ENCODE data around the gene SIK2. TPM values are rescaled to one million over a fixed set of nuclear protein-coding genes. Genes with fewer than 3 reads are reported as not detected.

Gene SIK2
- total and polyA plus RNA-seq, 9 of the 15 experiments (the other 6 are each of a cell fraction or from before 2014, with no cell fraction given) = 0.74 to 11.6 (median 3.8) TPM

DNA sequence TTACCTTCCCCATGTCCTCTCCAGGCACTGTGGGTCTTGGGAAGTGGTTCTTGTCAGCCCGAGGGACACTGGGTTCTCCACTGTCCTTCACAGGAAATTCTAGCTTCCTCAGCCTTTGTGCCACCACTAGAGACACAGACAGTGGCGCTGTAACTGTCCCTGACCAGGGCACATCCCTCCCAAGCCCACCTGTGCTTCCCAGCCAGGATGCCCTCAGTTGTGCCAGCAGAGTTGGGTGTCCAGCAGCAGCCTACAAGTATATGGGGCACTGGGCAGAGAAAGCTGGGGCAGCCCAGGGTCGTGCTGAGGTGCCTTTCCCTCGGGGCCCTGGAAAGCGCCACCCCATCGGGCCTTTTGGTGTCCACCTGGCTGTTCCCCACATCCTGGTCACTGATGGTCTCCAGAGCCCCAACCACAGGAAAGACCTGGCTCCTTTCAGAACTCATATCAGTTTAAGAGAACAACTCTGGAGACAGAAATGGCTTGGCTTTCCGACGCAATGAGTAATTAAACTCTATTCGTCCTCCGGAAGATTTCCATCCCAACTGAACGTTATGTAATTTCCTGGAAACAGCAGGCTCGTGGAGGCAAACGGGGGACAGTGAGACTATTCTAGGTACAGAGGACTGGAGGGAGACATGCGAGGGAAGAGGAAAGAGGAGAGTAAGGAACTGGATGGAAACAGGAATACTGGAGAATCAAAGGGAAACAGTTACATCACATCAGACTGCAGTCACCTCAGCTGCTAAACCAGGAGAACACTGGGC is 135.4 kb downstream of the SIK2 start:
- Histone ChIP-seq H3K4me1 (replicated peaks in 1 of 2; ENCODE audit: control insufficient read depth in 2 of 2, insufficient read depth in 2 of 2, low read length in 2 of 2) (peaks cover 0 to 8% of the 10 kb centered on the region in 2 experiments; a peak in 3 of 5 replicates), H2AFZ (ENCODE audit: low read depth, low read length) (no peak overlapping the region), H3K9me3 (replicated peaks; ENCODE audit: control insufficient read depth, insufficient read depth, low read depth, low read length) (no peaks in the 10 kb centered on the region), H3K27me3 (ENCODE audit: control insufficient read depth in 2 of 2, insufficient read depth in 2 of 2, low read length in 2 of 2) (no peaks in the 10 kb centered on the region), H3K79me2 (ENCODE audit: control insufficient read depth, insufficient read depth, low read length) (no peaks in the 10 kb centered on the region), H3K9me1 (ENCODE audit: control insufficient read depth, insufficient read depth, low read length) (no peaks in the 10 kb centered on the region), H3K4me3 (no peak overlapping the region), H4K20me1 (replicated peaks; ENCODE audit: control insufficient read depth, insufficient read depth, low read length) (peaks cover 4% of the 10 kb centered on the region; the same call in 1 of the 2 replicates), H3K9ac (ENCODE audit: insufficient read depth in 1 of 2, low read depth in 2 of 2, low read length in 2 of 2) (peak overlapping the region in 1 of 2 experiments; percentile 56; a peak in 1 of 4 replicates), H3K36me3 (ENCODE audit: control insufficient read depth, insufficient read depth, low read length) (peaks cover 44% of the 10 kb centered on the region), H3K4me2 (ENCODE audit: insufficient read depth, low read length) (no peak overlapping the region), H3K27ac (ENCODE audit: extremely low read depth, low read depth, low read length) (no peak overlapping the region)
- no TSS peak for BruUV-seq (replicated peaks)
- 77% methylated on average over 14 of the region's 14 CpGs for WGBS (ENCODE audit: insufficient coverage, low coverage, missing lambda C conversion rate)
- ChIA-PET CTCF (ENCODE audit: low intra/inter-chr PET ratio) (no interaction called here), POLR2A (interaction anchor here (0.7 to 0.8 kb wide), 2 partner anchors 16 to 18 kb away, joined by 3 read pairs; no protein-coding TSS in a partner anchor)
- intact Hi-C loops (cut with micrococcal nuclease) = no loop called here
- DNase-seq (ENCODE audit: extremely low read depth in 1 of 4, low spot score in 3 of 4) (no peak), FAIRE-seq (no peak), ATAC-seq (no peak)
- in situ Hi-C loops (cut with MboI) = no loop called here
- TF ChIP-seq, protein P1, sequence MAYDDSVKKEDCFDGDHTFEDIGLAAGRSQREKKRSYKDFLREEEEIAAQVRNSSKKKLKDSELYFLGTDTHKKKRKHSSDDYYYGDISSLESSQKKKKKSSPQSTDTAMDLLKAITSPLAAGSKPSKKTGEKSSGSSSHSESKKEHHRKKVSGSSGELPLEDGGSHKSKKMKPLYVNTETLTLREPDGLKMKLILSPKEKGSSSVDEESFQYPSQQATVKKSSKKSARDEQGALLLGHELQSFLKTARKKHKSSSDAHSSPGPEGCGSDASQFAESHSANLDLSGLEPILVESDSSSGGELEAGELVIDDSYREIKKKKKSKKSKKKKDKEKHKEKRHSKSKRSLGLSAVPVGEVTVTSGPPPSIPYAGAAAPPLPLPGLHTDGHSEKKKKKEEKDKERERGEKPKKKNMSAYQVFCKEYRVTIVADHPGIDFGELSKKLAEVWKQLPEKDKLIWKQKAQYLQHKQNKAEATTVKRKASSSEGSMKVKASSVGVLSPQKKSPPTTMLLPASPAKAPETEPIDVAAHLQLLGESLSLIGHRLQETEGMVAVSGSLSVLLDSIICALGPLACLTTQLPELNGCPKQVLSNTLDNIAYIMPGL (CRISPR knock-in tag; IDR thresholded peaks at IDR 0.05) = no peak
- TF ChIP-seq PATZ1 (CRISPR knock-in tag; IDR thresholded peaks at IDR 0.05; ENCODE audit: borderline replicate concordance) (no peak), PML (IDR thresholded peaks at IDR 0.05; ENCODE audit: low read length) (no peak), POLR2G (IDR thresholded peaks at IDR 0.05; ENCODE audit: low read depth, low read length) (peak; percentile 53; the same call in 1 of the 2 replicates), SUPT5H (IDR thresholded peaks at IDR 0.05) (peak; percentile 36; the same call in 1 of the 2 replicates), MCM2 (IDR thresholded peaks at IDR 0.05; ENCODE audit: low read depth) (no peak)
- TF ChIP-seq, protein P2, sequence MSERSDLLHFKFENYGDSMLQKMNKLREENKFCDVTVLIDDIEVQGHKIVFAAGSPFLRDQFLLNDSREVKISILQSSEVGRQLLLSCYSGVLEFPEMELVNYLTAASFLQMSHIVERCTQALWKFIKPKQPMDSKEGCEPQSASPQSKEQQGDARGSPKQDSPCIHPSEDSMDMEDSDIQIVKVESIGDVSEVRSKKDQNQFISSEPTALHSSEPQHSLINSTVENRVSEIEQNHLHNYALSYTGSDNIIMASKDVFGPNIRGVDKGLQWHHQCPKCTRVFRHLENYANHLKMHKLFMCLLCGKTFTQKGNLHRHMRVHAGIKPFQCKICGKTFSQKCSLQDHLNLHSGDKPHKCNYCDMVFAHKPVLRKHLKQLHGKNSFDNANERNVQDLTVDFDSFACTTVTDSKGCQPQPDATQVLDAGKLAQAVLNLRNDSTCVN (CRISPR knock-in tag; IDR thresholded peaks at IDR 0.05) = no peak
